ENCODE measurements around the gene MTFMT.

Gene MTFMT

GRCh38 chr15:64987136-64987535 lies 42.3 kb downstream of the MTFMT start:
- DNase-seq (ENCODE audit: low read depth in 2 of 2), result no peak

DNA sequence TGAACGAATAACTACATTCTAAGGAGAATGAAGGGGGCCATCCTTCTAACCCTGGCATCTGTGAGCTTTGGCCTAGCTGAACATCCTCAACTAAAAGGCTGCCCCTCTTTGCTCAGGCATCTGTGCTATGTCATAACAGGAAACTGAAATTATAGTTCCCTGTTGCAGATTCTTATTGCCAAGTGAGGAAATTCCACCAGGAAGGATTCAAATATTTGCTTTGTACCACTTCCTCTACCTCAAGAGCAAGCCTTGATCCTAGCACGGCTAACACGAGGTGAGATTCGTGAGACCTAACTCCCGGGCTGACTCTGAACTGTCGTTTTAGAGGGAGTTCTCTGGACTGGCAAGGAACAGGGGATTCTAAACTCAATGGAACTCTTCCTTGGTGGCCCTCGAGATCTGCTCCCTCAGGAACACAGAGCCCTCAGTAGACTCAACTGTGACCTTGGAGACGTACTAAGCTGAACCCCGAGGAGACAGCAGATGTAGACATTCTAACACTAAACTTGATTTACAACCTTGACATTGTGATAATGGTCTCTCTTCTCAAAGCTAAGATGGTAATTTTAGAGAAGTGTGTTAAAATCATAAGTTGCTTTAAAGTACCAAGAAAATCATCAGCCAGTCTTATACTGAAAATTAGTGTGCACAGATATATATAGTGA lies 43.9 kb downstream of the MTFMT start:
- DNase-seq (ENCODE audit: low read depth in 2 of 2), result no peak

GRCh38 chr15:64982472-64982871 lies 47.0 kb downstream of the MTFMT start:
- no peak for DNase-seq (ENCODE audit: low read depth in 2 of 2)

GRCh38 chr15:64981812-64982431 lies 47.5 kb downstream of the MTFMT start:
- no peak for DNase-seq (ENCODE audit: low read depth in 2 of 2)

DNA sequence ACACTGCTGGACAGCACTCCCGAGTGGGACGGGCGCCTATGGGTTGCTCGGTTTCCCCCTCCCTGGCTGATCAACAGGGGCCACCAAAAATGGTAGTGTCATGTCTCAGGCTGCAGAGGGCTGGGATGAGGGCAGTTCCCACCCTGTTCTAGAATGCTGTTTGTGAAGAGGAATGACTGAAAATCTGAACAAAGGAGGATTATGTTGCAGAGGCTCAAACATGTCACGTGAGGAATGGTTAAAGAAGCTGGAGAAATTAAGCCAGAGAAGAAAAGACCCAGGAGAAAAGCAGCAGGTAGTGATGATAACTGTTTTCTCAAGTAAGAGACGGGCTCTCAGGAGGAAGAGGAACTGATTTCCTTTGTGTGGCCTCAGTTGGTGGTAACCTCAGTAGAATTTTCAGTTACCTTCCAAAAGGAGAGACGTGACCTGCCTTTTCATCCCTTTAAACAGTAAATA lies 50.2 kb downstream of the MTFMT start:
- DNase-seq (ENCODE audit: low read depth in 2 of 2), result no peak

- no peak for DNase-seq (ENCODE audit: low read depth in 2 of 2)
Observed at GRCh38 chr15:64975390-64975789, 54.0 kb downstream of the MTFMT start.

DNA sequence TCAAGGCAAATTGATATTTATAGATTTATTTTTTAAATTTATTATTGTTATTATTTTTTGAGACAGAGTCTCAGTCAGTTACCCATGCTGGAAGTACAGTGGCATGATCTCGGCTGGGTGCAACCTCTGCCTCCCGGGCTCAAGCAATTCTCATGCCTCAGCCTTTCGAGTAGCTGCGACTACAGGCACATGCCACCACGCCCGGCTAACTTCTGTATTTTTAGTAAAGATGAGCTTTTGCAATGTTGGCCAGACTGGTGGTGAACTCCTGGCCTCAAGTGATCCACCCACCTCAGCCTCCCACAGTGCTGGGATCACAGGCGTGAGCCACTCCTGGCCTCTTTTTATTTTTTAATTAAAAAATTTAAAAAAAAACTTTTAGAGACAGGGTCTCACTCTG lies 58.7 kb downstream of the MTFMT start:
- DNase-seq (ENCODE audit: low read depth in 2 of 2), result no peak

GRCh38 chr15:64969401-64969800 lies 60.0 kb downstream of the MTFMT start:
- DNase-seq (ENCODE audit: low read depth in 2 of 2), result no peak

DNA sequence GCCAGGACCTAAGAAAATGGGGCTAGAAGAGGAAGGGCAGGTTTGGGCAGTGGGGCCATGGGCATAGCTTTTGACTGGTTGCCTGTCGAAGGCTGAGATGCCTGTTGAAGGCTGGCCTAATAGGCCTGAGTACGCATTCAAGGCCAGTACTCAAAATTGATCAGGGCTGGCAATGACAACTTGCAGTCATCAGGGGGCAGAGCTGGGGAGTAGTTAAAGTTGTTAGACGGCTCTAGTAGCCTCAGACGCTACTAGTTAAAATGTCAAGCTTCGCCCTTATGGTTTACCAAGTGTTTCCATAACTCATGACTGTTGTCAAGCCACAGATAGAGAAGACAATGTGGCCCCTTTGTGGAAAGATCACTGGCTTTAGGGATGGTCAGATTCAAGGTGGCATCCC lies 68.4 kb downstream of the MTFMT start:
- no peak for DNase-seq (ENCODE audit: low read depth in 2 of 2)

GRCh38 chr15:64960153-64960552 lies 69.3 kb downstream of the MTFMT start:
- DNase-seq (ENCODE audit: low read depth in 2 of 2), result no peak

- DNase-seq (ENCODE audit: low read depth in 2 of 2), result no peak
Observed at GRCh38 chr15:64959128-64959527, 70.3 kb downstream of the MTFMT start.

- DNase-seq (ENCODE audit: low read depth in 2 of 2), result no peak
Observed at GRCh38 chr15:64954395-64954794, 75.0 kb downstream of the MTFMT start.

GRCh38 chr15:64951777-64952418 lies 77.5 kb downstream of the MTFMT start:
- DNase-seq (ENCODE audit: low read depth in 2 of 2), result no peak

All from stimulated activated CD4-positive, alpha-beta T cell treated with anti-CD3 and anti-CD28 coated beads, Interleukin-15, amount 100 ng/mL, for 48 hours (primary cell).